ENCODE results near the gene MAST2.
"Not testable (repeated sequence)": the region's sequence is repeated elsewhere in the genome, so short reads cannot be mapped to it uniquely, and the experiment has no call there.

Gene MAST2

DNA sequence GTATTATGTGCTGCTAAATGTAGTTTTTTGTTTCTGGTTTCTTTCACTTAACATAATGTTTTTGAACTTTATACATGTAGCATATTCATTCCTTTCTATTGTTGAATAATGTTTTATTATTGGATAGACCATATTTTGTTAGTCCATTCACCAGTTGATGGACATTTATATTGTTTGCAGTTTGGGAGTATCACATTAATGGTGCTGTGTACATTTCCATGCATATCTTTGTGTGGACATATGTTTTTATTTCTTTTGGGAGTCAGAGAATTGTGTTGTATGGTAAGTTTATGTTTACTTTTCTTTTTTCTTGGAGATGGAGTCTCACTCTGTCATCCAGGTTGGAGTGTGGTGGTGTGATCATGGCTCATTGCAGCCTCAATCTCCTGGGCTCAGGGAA is 134.6 kb downstream of the MAST2 start:
- no peak for DNase-seq (ENCODE audit: low read depth)

DNA sequence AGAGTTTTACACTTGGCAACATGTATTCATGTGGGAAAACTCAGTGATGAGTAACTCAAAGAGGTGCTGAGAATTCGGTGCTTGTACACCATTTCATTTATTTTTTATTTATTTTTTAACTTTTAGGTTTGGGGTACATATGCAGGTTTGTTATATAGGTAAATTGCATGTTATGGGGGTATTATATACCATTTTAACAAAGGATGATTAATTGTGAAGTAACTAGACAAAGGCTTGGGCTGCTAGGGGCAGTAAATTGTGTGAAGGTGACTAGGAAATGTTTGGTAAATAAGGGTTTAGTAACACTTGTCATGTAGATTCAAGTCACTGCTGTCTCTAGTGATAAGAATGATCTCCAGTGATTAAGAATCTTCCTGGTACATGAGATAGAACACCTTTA is 139.0 kb downstream of the MAST2 start:
- DNase-seq (ENCODE audit: low read depth): no peak

- DNase-seq (ENCODE audit: low read depth): no peak
Observed at GRCh38 chr1:45943185-45943584, 139.8 kb downstream of the MAST2 start.

GRCh38 chr1:45945426-45945825 is 142.0 kb downstream of the MAST2 start:
- DNase-seq (ENCODE audit: low read depth): no peak

DNA sequence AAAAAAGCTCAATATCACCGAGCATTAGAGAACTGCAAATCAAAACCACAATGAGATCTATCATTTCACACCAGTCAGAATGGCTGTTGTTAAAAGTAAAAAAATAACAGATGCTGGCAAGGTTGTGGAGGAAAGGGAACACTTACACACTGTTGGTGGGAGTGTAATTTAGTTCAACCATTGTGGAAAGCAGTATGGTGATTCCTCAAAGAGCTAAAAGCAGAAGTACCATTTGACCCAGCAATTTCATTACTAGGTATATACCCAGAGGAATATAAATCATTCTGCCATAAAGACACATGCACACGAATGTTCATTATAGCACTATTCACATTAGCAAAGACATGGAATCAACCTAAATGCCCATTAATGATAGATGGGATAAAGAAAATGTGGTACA is 146.1 kb downstream of the MAST2 start:
- not testable (repeated sequence) for DNase-seq (ENCODE audit: low read depth)

- DNase-seq (ENCODE audit: low read depth): no peak
Observed at GRCh38 chr1:45952072-45952471, 148.7 kb downstream of the MAST2 start.

DNA sequence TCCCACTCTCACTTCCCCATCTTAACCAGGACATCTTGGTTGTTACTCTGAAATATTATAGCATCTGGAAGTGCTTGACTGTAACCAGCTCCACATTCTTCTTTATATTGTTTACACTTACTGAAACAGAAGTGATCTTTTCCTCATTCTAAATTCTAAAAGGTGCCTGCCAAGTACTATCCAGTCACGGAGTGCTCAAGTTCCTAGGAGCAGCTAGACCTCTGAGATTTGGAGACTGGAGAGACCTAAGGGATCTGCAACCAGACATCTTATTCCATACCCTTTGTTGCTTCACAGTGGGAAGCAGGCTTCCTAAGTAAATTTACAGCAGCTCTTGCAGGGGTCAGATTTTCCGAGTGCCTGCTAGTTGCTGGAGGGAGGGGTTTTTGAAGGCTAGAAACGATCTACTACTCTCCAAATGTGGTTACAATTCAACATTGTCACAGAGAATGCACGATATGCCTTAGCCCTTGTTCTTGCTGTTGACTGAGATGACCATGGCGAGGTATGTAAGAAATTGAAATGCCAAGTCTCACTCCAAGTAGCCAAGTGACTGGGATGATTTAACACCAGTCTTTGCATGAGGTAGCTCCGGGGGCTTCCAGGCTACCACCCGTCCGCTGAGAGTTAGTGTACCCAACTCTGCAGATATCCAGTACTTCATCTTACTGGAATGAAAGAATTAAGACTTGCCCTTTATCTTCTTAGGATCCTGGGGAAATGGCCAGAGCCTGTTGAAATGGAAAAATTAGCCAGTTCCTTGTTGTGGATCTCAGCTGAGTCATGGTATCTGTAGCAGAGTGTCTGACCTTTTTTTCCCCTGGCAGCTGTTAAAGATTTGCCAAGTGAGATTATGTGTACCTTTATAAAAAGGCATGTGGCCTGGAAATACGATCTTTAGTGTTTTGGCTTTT is 150.8 kb downstream of the MAST2 start:
- DNase-seq (ENCODE audit: low read depth): no peak

GRCh38 chr1:45957684-45958083 is 154.3 kb downstream of the MAST2 start:
- DNase-seq (ENCODE audit: low read depth): no peak

- no peak for DNase-seq (ENCODE audit: low read depth)
Observed at GRCh38 chr1:45958317-45958716, 154.9 kb downstream of the MAST2 start.

DNA sequence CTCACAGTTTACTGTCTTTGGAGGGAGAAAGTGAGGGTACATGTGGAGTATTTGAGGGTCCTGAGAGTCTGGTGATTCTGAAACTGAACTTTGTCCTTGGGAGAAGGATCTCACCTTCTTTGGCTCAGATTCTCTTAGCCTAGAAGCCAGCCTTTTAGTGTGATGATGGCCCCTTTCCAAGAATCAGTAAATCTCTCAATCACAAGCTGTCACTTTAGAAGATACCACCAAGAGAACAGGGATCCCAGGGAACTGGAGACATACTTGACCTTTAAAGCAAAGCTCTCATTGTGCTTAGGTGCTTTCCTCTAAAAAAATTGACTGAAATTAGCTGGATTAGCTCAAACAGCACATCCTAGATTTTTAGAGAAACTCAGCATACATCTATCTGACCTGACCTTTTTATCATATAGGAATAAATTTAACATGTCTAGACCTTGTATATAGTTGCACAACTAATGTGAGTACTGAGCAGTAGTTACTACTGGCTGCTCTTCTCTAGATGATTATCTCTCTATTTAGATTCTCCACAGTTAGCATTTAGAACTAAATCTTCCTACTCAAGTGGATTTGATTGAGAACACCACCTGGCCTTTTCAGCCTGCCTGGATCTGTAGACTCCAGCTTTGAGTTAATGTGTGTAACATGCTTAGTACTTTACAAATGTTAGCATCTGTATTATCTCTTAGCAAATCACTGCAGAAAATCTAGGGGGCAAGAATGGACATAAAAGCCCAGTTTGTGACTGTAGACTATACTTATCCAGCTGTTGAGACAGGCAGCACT is 157.7 kb downstream of the MAST2 start:
- no peak for DNase-seq (ENCODE audit: low read depth)

DNA sequence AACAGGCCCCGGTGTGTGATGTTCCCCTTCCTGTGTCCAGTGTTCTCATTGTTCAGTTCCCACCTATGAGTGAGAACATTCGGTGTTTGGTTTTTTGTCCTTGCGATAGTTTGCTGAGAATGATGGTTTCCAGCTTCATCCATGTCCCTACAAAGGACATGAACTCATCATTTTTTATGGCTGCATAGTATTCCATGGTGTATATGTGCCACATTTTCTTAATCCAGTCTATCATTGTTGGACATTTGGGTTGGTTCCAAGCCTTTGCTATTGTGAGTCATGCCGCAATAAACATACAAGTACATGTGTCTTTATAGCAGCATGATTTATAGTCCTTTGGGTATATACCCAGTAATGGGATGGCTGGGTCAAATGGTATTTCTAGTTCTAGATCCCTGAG is 158.5 kb downstream of the MAST2 start:
- DNase-seq (ENCODE audit: low read depth): not testable (repeated sequence)

DNA sequence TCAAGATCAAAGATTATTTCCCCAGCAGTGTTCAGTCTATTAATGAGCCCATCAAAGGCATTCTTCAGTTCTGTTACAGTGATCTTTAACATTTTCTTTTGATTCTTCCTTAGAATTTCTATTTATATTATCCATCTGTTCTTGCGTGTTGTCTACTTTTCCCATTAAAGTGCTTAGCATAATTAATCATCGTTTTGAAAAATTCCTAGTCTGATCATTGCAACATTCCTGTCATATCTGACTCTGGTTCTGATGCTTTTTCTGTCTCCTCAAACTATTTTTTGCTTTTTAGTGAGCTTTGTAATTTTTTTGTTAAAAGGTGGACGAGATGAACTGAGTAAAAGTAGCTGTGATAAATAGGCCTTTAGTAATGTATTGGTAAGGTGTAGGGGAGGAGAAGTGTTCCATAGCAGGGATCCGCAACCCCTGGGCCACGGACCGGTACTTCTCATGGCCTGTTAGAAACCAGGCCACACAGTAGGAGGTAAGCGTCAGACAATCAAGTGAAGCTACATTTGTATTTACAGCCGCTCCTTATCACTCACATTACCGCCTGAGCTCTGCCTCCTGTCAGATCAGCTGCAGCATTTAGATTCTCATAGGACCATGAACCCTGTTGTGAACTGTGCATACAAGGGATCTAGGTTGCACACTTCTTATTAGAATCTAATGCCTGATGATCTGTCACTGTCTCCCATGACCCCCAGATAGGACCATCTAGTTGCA is 165.7 kb downstream of the MAST2 start:
- no peak for DNase-seq (ENCODE audit: low read depth)

DNA sequence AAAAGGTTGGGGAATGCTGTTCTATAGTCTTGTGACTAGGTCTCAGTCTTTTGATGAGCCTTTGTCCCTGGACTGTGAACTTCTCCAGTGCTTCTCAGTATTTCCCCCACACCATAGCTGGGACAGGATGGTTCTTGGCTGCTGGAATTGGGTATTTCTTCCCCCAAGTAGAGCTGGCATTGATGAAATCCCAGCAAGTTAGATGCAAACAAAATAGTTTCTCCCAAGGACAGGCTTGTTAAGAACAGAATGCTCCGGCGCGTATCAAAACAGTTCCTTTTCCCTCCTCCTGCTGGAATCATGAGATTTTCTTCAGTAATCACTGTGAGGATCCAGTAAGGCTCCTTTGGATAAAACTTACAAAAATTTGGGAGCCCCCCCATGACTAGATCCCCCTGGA is 166.5 kb downstream of the MAST2 start:
- DNase-seq (ENCODE audit: low read depth): no peak

DNA sequence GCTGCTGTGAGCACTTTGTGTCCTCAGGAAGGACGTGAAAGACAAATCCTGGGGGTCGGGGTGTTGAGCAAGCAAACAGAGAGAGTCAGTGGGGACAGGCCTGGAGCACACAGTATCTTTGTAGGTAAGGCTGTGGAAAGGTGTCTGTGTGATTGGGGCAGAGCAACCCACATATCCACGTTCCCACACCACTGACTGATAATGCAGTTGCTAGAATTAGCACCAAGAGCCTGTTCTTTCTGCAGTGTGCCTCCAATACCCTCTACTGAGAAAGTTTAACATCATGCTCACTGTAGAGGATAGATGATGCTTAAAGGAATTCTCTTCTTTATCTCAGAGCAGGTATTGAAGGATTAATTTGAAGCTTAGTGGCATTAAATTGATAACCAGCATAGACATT is 167.9 kb downstream of the MAST2 start:
- no peak for DNase-seq (ENCODE audit: low read depth)

- DNase-seq (ENCODE audit: low read depth): no peak
Observed at GRCh38 chr1:45971922-45972531, 168.6 kb downstream of the MAST2 start.

GRCh38 chr1:45972621-45973020 is 169.2 kb downstream of the MAST2 start:
- DNase-seq (ENCODE audit: low read depth): no peak

DNA sequence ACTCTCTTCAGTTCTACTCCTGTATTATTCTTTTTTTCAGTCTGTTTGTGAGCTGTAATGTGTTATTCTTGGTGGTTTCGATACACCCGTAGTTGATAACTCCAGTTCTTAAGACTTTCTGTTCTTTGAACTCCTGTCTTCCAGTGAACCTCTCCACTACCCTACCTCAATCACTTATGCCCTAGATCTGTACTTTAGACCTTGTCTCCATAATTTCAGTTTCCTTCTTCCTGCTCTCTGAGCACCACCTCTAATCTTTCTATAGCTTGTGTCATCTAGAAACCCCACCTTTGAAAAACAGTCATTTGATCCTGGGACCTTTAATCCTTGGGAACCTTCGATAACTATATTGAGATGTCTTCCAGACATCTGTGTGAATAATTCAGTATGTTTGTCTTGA is 169.7 kb downstream of the MAST2 start:
- DNase-seq (ENCODE audit: low read depth): no peak

GRCh38 chr1:45974541-45975269 is 171.3 kb downstream of the MAST2 start:
- no peak for DNase-seq (ENCODE audit: low read depth)

GRCh38 chr1:45976623-45977022 is 173.2 kb downstream of the MAST2 start:
- no peak for DNase-seq (ENCODE audit: low read depth)

- no peak for DNase-seq (ENCODE audit: low read depth)
Observed at GRCh38 chr1:45979074-45979777, 175.8 kb downstream of the MAST2 start.

DNA sequence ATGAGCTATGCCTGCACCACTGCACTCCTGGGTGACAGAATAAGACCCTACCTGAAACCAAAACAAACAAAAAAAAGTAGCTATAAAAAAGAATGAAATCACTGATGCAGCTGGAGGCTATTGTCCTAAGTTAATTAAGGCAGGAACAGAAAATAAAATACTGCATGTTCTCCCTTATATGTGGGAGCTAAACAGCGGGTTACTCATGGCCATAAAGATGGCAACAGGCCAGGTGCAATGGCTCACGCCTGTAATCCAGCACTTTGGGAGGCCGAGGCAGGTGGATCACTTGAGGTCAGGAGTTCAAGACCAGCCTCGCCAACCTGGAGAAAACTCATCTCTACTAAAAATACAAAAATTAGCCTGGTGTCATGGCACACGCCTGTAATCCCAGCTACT is 176.4 kb downstream of the MAST2 start:
- no peak for DNase-seq (ENCODE audit: low read depth)

All from activated T-cell treated with anti-CD3 and anti-CD28 coated beads for 1 hour (primary cell).